KOPT-K1 (cell line): ENCODE results near the gene NECAB2.

Experiments used
- H3K27ac ChIP-seq: fragments of 200-600 bp; sonication (generic); 2 replicates; pipeline ENCODE4 v1.5.1; 2016; ENCODE audit warnings: antibody characterized with exemption, mild to moderate bottlenecking, low read depth, low read length; ENCODE audit not compliant: poor library complexity, severe bottlenecking
- H3K36me3 ChIP-seq: fragments of 200-600 bp; sonication (generic); 2 replicates; pipeline ENCODE4 v1.5.1; 2017; ENCODE audit warnings: antibody characterized with exemption, mild to moderate bottlenecking, low read length, moderate library complexity; ENCODE audit not compliant: insufficient read depth
- H3K9me3 ChIP-seq: fragments of 200-600 bp; sonication (generic); 2 replicates; pipeline ENCODE4 v1.5.1; 2017; ENCODE audit warnings: antibody characterized with exemption, low read length, mild to moderate bottlenecking; ENCODE audit not compliant: insufficient read depth, poor library complexity, severe bottlenecking

Gene NECAB2

GRCh38 chr16:84001726-84002125 lies 33.7 kb downstream of the NECAB2 start:
- Histone ChIP-seq H3K36me3 (no peaks in the 10 kb centered on the region), H3K27ac (no peak overlapping the region)

GRCh38 chr16:84003038-84003437 lies 35.0 kb downstream of the NECAB2 start:
- Histone ChIP-seq H3K36me3 (no peaks in the 10 kb centered on the region), H3K27ac (no peak overlapping the region), H3K9me3 (no peaks in the 10 kb centered on the region)

More at GRCh38 chr16:84001726-84002125, 33.7 kb downstream of the NECAB2 start:
- H3K9me3 ChIP-seq = no peaks in the 10 kb centered on the region

GRCh38 chr16:84004442-84004841 lies 36.4 kb downstream of the NECAB2 start:
- H3K9me3 ChIP-seq = no peaks in the 10 kb centered on the region
- no peaks in the 10 kb centered on the region for H3K36me3 ChIP-seq

GRCh38 chr16:84005391-84005790 lies 37.3 kb downstream of the NECAB2 start:
- Histone ChIP-seq H3K9me3 (no peaks in the 10 kb centered on the region), H3K36me3 (no peaks in the 10 kb centered on the region), H3K27ac (no peak overlapping the region)

More at GRCh38 chr16:84004442-84004841, 36.4 kb downstream of the NECAB2 start:
- H3K27ac ChIP-seq = no peak overlapping the region

GRCh38 chr16:84007520-84007919 lies 39.5 kb downstream of the NECAB2 start:
- Histone ChIP-seq H3K9me3 (no peaks in the 10 kb centered on the region), H3K27ac (no peak overlapping the region), H3K36me3 (no peaks in the 10 kb centered on the region)

- Histone ChIP-seq H3K36me3 (no peaks in the 10 kb centered on the region), H3K9me3 (no peaks in the 10 kb centered on the region), H3K27ac (no peak overlapping the region)
These were observed 39.9 kb downstream of the NECAB2 start for GRCh38 chr16:84007965-84008364.

- no peaks in the 10 kb centered on the region for H3K36me3 ChIP-seq
These were observed 41.2 kb downstream of the NECAB2 start for GRCh38 chr16:84009282-84009681.

GRCh38 chr16:84013787-84014569 lies 45.9 kb downstream of the NECAB2 start:
- H3K9me3 ChIP-seq = peaks cover 41% of the 10 kb centered on the region
- H3K27ac ChIP-seq = no peak overlapping the region
- H3K36me3 ChIP-seq = no peaks in the 10 kb centered on the region

More at GRCh38 chr16:84009282-84009681, 41.2 kb downstream of the NECAB2 start:
- peaks cover 1% of the 10 kb centered on the region for H3K9me3 ChIP-seq
- H3K27ac ChIP-seq = no peak overlapping the region

GRCh38 chr16:84014570-84015327 lies 46.7 kb downstream of the NECAB2 start:
- no peaks in the 10 kb centered on the region for H3K36me3 ChIP-seq
- no peak overlapping the region for H3K27ac ChIP-seq
- H3K9me3 ChIP-seq = peaks cover 49% of the 10 kb centered on the region

GRCh38 chr16:84015399-84015798 lies 47.4 kb downstream of the NECAB2 start:
- Histone ChIP-seq H3K36me3 (no peaks in the 10 kb centered on the region), H3K27ac (no peak overlapping the region), H3K9me3 (peaks cover 56% of the 10 kb centered on the region)

GRCh38 chr16:84016477-84016876 lies 48.4 kb downstream of the NECAB2 start:
- Histone ChIP-seq H3K36me3 (no peaks in the 10 kb centered on the region), H3K27ac (no peak overlapping the region), H3K9me3 (peaks cover 66% of the 10 kb centered on the region)

GRCh38 chr16:84018710-84019109 lies 50.7 kb downstream of the NECAB2 start:
- peaks cover 79% of the 10 kb centered on the region for H3K9me3 ChIP-seq
- no peak overlapping the region for H3K27ac ChIP-seq
- no peaks in the 10 kb centered on the region for H3K36me3 ChIP-seq

GRCh38 chr16:84020353-84020752 lies 52.3 kb downstream of the NECAB2 start:
- Histone ChIP-seq H3K36me3 (no peaks in the 10 kb centered on the region), H3K27ac (no peak overlapping the region), H3K9me3 (peaks cover 71% of the 10 kb centered on the region)

- Histone ChIP-seq H3K36me3 (no peaks in the 10 kb centered on the region), H3K9me3 (peaks cover 61% of the 10 kb centered on the region), H3K27ac (no peak overlapping the region)
These were observed 53.4 kb downstream of the NECAB2 start for GRCh38 chr16:84021488-84021887.

GRCh38 chr16:84022644-84023043 lies 54.6 kb downstream of the NECAB2 start:
- peaks cover 50% of the 10 kb centered on the region for H3K9me3 ChIP-seq
- H3K27ac ChIP-seq = no peak overlapping the region
- no peaks in the 10 kb centered on the region for H3K36me3 ChIP-seq
